ENCODE measurements around the gene ZNF575. TPM values are rescaled to one million over a fixed set of nuclear protein-coding genes. Genes with fewer than 3 reads are reported as not detected.

Gene ZNF575
- total and polyA plus RNA-seq, 4 donors = 0.48 to 2.3 (median 0.65) TPM

DNA sequence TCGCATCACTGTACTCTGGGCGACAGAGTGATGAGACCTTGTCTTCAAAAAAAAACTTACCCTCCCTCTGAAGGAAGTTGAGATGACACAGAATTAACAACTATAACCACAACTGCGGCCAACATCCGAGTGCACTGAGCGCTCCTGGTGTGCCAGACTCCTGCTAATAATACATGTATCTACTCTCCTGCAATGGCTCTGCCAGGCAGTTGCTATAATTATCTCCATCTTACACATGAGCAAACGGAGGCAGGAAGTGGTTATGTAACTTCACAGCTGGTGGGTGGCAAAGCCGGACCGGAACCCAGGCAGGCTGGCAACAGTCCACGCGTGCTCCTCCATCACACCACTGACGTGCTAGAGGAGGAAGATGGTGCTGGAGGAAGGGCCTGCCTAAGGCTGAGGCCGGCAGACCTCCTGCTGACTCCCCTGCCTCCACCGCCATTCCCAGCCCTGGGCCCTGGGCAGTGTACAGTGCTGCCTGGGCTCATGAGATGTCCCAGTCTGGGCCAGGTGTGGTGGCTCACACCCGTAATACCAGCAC lies 29.8 kb downstream of the ZNF575 start:
- DNase-seq (peak; percentile 36 to 63 (median 43)), ATAC-seq (ENCODE audit: insufficient read depth, low FRiP score) (peak; percentile 55)
- Histone ChIP-seq H3K4me3 (no peak overlapping the region), H3K27ac (ENCODE audit: low read depth in 1 of 2, low read length in 1 of 2) (peak overlapping the region; percentile 42 to 60), H3K36me3 (ENCODE audit: control insufficient read depth in 4 of 4, insufficient read depth in 4 of 4, low read length in 4 of 4) (peaks cover 0 to 24% (median 11%) of the 10 kb centered on the region in 4 donors), H3K4me1 (ENCODE audit: control insufficient read depth in 5 of 5, insufficient read depth in 5 of 5, low read length in 5 of 5) (peaks cover 0 to 13% (median 0%) of the 10 kb centered on the region in 5 donors), H3K9me3 (ENCODE audit: control insufficient read depth in 4 of 4, insufficient read depth in 3 of 4, low read length in 3 of 4) (no peaks in the 10 kb centered on the region), H3K9ac (ENCODE audit: insufficient read depth in 1 of 2, low read length in 2 of 2) (no peak overlapping the region), H3K27me3 (ENCODE audit: control insufficient read depth in 3 of 3, insufficient read depth in 3 of 3, low read length in 2 of 3) (no peaks in the 10 kb centered on the region)
- TF ChIP-seq, protein P1, sequence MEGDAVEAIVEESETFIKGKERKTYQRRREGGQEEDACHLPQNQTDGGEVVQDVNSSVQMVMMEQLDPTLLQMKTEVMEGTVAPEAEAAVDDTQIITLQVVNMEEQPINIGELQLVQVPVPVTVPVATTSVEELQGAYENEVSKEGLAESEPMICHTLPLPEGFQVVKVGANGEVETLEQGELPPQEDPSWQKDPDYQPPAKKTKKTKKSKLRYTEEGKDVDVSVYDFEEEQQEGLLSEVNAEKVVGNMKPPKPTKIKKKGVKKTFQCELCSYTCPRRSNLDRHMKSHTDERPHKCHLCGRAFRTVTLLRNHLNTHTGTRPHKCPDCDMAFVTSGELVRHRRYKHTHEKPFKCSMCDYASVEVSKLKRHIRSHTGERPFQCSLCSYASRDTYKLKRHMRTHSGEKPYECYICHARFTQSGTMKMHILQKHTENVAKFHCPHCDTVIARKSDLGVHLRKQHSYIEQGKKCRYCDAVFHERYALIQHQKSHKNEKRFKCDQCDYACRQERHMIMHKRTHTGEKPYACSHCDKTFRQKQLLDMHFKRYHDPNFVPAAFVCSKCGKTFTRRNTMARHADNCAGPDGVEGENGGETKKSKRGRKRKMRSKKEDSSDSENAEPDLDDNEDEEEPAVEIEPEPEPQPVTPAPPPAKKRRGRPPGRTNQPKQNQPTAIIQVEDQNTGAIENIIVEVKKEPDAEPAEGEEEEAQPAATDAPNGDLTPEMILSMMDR (IDR thresholded peaks at IDR 0.05; ENCODE audit: control extremely low read depth, extremely low read depth) = no peak
- WGBS, 2 donors = 19 to 30% methylated on average over 14 of the region's 14 CpGs

DNA sequence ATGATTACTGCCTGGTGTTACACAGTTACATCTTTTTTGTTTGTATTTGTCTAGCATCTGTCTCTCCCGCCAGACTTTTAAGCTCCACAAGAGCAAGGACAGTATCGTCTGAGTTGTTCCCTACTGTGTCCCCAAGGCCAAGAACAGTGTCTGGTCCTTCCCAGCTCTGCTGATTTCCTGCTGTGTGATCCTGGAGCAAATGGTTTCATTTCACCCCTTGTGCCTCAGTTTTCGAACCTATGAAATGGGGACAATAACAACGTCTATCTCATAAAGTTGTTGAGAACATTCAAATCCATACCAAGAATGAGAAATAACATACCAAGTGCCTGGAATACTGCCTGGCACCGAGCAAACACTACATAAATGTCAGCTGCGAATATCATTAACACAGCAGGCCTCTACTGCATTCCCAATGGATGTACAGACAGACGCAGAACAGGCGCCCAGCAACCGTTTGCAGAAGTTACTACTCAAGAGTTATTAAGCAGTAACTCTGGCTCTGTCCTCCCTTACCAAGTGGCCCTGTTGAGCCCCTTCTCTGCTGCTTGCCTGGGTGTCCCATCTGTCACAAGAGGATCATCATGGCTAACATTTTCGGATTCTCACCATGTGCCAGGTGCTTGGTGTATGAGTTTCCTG lies 30.9 kb downstream of the ZNF575 start:
- TF ChIP-seq, protein P1 (IDR thresholded peaks at IDR 0.05; ENCODE audit: control extremely low read depth, extremely low read depth) = no peak
- 87 to 93% methylated on average over 10 of the region's 10 CpGs for WGBS, 2 donors
- H3K27me3 ChIP-seq (ENCODE audit: control insufficient read depth in 3 of 3, insufficient read depth in 3 of 3, low read length in 2 of 3) = no peaks in the 10 kb centered on the region
- ATAC-seq (ENCODE audit: insufficient read depth, low FRiP score) (no peak), DNase-seq (no peak)
- H3K36me3 ChIP-seq (ENCODE audit: control insufficient read depth in 4 of 4, insufficient read depth in 4 of 4, low read length in 4 of 4) = peaks cover 0 to 20% (median 10%) of the 10 kb centered on the region in 4 donors
- H3K9me3 ChIP-seq (ENCODE audit: control insufficient read depth in 4 of 4, insufficient read depth in 3 of 4, low read length in 3 of 4) = no peaks in the 10 kb centered on the region
- no peak overlapping the region for H3K9ac ChIP-seq (ENCODE audit: insufficient read depth in 1 of 2, low read length in 2 of 2)
- peaks cover 0 to 13% (median 0%) of the 10 kb centered on the region in 5 donors for H3K4me1 ChIP-seq (ENCODE audit: control insufficient read depth in 5 of 5, insufficient read depth in 5 of 5, low read length in 5 of 5)
- peak overlapping the region in 1 of 2 donors; percentile 60 for H3K27ac ChIP-seq (ENCODE audit: low read depth in 1 of 2, low read length in 1 of 2)
- H3K4me3 ChIP-seq = no peak overlapping the region

DNA sequence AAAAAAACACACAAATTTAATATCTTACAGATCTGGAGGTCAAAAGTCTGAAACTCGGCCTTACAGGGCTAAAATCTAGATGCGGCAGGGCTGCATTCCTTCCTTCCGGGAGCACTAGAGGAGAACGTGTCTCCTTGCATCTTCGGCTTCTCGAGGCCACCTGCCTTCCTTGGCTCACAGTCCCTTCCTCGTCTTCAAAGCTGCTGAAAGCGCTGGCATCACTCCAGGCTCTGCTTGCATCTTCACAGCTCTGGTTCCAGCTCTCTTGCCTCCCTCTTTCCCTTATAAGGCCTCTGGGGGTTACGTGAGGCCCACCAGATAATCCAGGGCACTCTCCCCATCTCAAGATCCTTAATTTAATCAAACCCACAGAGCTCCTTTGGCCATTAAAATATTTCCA lies 31.8 kb downstream of the ZNF575 start:
- no peaks in the 10 kb centered on the region for H3K9me3 ChIP-seq (ENCODE audit: control insufficient read depth in 4 of 4, insufficient read depth in 3 of 4, low read length in 3 of 4)
- 54 to 73% methylated on average over 9 of the region's 9 CpGs for WGBS, 2 donors
- TF ChIP-seq, protein P1 (IDR thresholded peaks at IDR 0.05; ENCODE audit: control extremely low read depth, extremely low read depth) = no peak
- peaks cover 0 to 13% (median 0%) of the 10 kb centered on the region in 5 donors for H3K4me1 ChIP-seq (ENCODE audit: control insufficient read depth in 5 of 5, insufficient read depth in 5 of 5, low read length in 5 of 5)
- H3K27ac ChIP-seq (ENCODE audit: low read depth in 1 of 2, low read length in 1 of 2) = no peak overlapping the region
- peaks cover 0 to 20% (median 10%) of the 10 kb centered on the region in 4 donors for H3K36me3 ChIP-seq (ENCODE audit: control insufficient read depth in 4 of 4, insufficient read depth in 4 of 4, low read length in 4 of 4)
- DNase-seq (no peak), ATAC-seq (ENCODE audit: insufficient read depth, low FRiP score) (no peak)
- no peak overlapping the region for H3K4me3 ChIP-seq
- no peak overlapping the region for H3K9ac ChIP-seq (ENCODE audit: insufficient read depth in 1 of 2, low read length in 2 of 2)
- no peaks in the 10 kb centered on the region for H3K27me3 ChIP-seq (ENCODE audit: control insufficient read depth in 3 of 3, insufficient read depth in 3 of 3, low read length in 2 of 3)
